ENCODE measurements around the gene MYO15B. TPM values are rescaled to one million over a fixed set of nuclear protein-coding genes. Genes with fewer than 3 reads are reported as not detected.
A peak's percentile ranks its signal among the peaks of the same experiment; 100 is the strongest.

MYO15B gene
- total RNA-seq, 1 donor from 2014 or later, result 4.3 TPM

DNA sequence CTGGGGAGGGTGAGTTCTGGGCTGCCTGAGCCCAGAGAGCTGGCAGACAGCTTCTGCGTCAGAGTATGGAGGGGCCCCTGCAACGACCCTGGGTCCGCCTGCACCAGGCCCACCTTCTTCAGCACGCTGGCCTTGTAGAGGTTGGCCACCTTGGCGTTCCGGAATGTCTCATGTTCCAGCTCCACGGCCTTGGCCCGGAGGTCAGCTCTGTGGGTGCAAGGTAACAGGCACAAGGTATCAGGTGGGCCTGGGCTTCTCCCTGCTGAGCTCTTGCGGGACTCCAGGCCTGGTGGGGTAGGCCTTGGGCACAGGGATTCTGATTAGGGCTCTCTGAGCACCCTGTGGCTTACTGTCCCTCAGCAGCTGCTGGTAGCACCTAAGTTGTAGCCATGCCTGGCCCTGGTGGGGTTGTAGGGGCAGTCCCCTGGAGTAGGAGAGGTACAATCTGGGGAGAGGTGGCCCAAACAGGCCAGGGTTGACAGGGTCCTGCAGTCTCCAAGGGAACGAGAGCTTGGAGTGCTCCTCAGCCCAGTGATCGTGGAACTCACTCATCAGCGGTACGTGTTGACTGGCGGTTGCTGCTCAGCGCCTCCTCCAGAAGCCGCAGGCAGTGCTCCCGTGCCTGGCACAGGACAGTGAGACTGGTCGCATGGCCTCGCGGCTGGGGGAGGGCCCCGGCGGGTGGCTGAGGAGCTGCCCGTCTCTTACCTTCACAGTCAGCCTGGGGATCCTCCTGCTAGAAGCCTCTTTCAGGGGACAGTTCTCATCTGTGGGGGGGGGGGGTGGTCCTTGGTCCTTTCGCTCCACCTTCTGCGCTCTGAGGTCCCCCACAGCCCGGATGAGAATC is 42.7 kb downstream of the MYO15B start:
- no peaks in the 10 kb centered on the region for H3K27me3 ChIP-seq (ENCODE audit: control insufficient read depth, insufficient read depth, low read length)
- no peak for DNase-seq (ENCODE audit: low read depth)
- TF ChIP-seq CTCF (IDR thresholded peaks at IDR 0.05; ENCODE audit: insufficient read depth, low read length, poor library complexity, severe bottlenecking), result no peak

GRCh38 chr17:75631353-75631752 is 43.8 kb downstream of the MYO15B start:
- Histone ChIP-seq H3K36me3 (ENCODE audit: control insufficient read depth, insufficient read depth, low read length) (no peaks in the 10 kb centered on the region), H3K27me3 (ENCODE audit: control insufficient read depth, insufficient read depth, low read length) (no peaks in the 10 kb centered on the region), H3K4me3 (ENCODE audit: low read depth, low read length) (no peak overlapping the region)
- DNase-seq (ENCODE audit: low read depth), result no peak
- TF ChIP-seq CTCF (IDR thresholded peaks at IDR 0.05; ENCODE audit: insufficient read depth, low read length, poor library complexity, severe bottlenecking), result no peak

More for the DNA sequence above, 42.7 kb downstream of the MYO15B start:
- Histone ChIP-seq H3K4me3 (ENCODE audit: low read depth, low read length) (no peak overlapping the region), H3K36me3 (ENCODE audit: control insufficient read depth, insufficient read depth, low read length) (no peaks in the 10 kb centered on the region)

DNA sequence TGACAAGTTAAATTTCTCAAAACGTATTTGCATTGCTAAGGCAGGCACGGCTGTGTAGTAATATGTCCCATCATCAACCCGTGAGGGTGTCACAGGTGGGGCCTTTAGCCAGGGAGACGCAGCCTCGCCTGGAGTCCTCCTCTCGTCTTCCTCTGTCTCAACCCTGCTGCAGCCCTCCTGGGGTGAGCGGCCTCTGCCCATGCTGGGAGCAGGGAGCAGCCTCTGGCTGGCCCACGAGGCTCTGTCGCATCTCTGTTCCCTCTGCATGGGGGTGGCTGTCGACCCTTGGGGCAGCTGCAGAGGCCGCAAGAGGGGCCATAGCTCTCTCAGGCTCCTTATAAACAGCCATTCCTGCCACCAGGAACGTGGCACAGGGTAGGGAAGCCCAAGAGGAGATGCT is 44.8 kb downstream of the MYO15B start:
- H3K4me3 ChIP-seq (ENCODE audit: low read depth, low read length), result no peak overlapping the region
- H3K36me3 ChIP-seq (ENCODE audit: control insufficient read depth, insufficient read depth, low read length), result no peaks in the 10 kb centered on the region
- H3K27me3 ChIP-seq (ENCODE audit: control insufficient read depth, insufficient read depth, low read length), result no peaks in the 10 kb centered on the region
- DNase-seq (ENCODE audit: low read depth), result no peak
- TF ChIP-seq CTCF (IDR thresholded peaks at IDR 0.05; ENCODE audit: insufficient read depth, low read length, poor library complexity, severe bottlenecking), result no peak

GRCh38 chr17:75632863-75633485 is 45.4 kb downstream of the MYO15B start, which contains the start of gene SMIM5:
TSS of gene SMIM5 (plus strand) at chr17:75633434. CDS start at chr17:75640202, 6,768 bp downstream.
- Histone ChIP-seq H3K4me3 (ENCODE audit: low read depth, low read length) (no peak within 1 kb of the TSS), H3K36me3 (ENCODE audit: control insufficient read depth, insufficient read depth, low read length) (no peaks in the 10 kb centered on the region), H3K27me3 (ENCODE audit: control insufficient read depth, insufficient read depth, low read length) (no peaks in the 10 kb centered on the region)
- DNase-seq (ENCODE audit: low read depth), result peak; percentile 63
- TF ChIP-seq CTCF (IDR thresholded peaks at IDR 0.05; ENCODE audit: insufficient read depth, low read length, poor library complexity, severe bottlenecking), result peak; percentile 95

DNA sequence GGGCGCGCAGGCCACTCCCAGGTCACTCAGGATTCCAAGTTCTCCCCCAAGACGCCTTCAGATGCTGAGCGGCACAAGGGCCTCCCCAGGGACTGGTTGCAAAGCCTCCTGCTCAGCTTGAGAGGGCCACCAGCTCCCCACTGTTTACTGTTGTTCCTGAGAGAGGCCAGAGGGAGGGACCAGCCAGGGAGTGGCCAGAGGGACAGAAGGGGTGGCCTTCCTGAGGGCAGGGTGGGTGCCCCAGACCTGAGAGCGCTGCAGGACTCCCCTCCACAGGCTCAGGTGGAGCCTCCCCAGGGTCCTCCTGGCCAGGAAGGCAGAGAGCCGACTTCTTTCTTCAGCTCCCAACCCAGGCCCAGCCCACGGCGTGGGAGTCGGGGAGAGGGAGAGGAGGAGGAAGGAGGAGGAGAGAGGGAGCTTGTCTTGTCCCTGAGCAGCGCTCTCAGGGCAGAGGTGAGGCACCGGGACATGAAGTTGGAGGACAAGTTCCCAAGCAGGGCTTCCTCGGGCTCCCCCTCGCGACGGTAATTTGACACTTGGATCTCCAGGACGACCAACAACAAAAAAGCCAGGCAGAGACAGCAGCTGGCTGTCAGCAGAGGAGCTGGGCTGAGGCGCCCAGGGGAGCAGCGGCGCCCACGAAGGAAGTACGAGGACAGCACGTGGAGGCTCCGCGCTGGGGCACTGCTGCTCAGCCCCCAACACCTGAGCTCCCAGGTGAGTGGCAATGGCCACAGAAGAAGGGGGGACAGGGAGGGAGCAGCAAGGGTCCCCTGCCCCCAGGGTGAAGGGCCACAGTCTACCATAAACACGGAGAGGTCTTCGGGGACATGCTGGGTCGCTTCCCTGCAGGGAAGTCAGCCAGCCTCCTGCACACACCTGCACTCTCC is 46.1 kb downstream of the MYO15B start:
- DNase-seq (ENCODE audit: low read depth), result peak; percentile 74
- no peak overlapping the region for H3K4me3 ChIP-seq (ENCODE audit: low read depth, low read length)
- H3K36me3 ChIP-seq (ENCODE audit: control insufficient read depth, insufficient read depth, low read length), result no peaks in the 10 kb centered on the region
- H3K27me3 ChIP-seq (ENCODE audit: control insufficient read depth, insufficient read depth, low read length), result no peaks in the 10 kb centered on the region
- peak; percentile 74 for TF ChIP-seq CTCF (IDR thresholded peaks at IDR 0.05; ENCODE audit: insufficient read depth, low read length, poor library complexity, severe bottlenecking)

Data from kidney epithelial cell (primary cell).